Panc1 (cell line): ENCODE data around the gene NUS1. TPM values are rescaled to one million over a fixed set of nuclear protein-coding genes. Genes with fewer than 3 reads are reported as not detected.
"Not testable (repeated sequence)": the region's sequence is repeated elsewhere in the genome, so short reads cannot be mapped to it uniquely, and the experiment has no call there.

Source experiments
- ATAC-seq: fragments of 200-7000 bp; cut with Tn5 transposase; 2 replicates; pipeline ENCODE4 v1.9.1; 2020; ENCODE audit warnings: mild to moderate bottlenecking, moderate library complexity
- BruUV-seq: library from RNA; stranded (reverse); fragments of 400-500 nt; replicated peaks from 2 replicates; lab custom pipeline; 2021; lab: Mats Ljungman, UMichigan
- CTCF ChIA-PET: fragments of 300-600 bp; sonication (Branson Sonifier 250); formaldehyde crosslinking; loops from one replicate; lab custom pipeline; 2022; ENCODE audit warnings: antibody characterized with exemption; lab: Charles Lee
- POLR2A ChIA-PET: fragments of 300-600 bp; sonication (Branson Sonifier 250); formaldehyde crosslinking; loops from one replicate; lab custom pipeline; 2022; ENCODE audit warnings: antibody characterized with exemption; lab: Charles Lee
- DNase-seq: peaks from one replicate; pipeline ENCODE4 v3.0.0-alpha.2; 2010; ENCODE audit warnings: low read depth, low spot score
- H3K27ac ChIP-seq: 2 replicates; pipeline ENCODE4 v1.5.1; 2011; ENCODE audit warnings: mild to moderate bottlenecking, low read length, inconsistent platforms
- H3K27me3 ChIP-seq: fragments of 200-500 bp; sonication (Bioruptor generic); 2 replicates; pipeline ENCODE4 v1.6.0; 2014; ENCODE audit warnings: low read length, inconsistent platforms; ENCODE audit not compliant: control insufficient read depth, insufficient read depth
- H3K36me3 ChIP-seq: fragments of 200-500 bp; sonication (Bioruptor generic); 2 replicates; pipeline ENCODE4 v1.5.1; 2014; ENCODE audit warnings: inconsistent platforms, mild to moderate bottlenecking, low read length, moderate library complexity; ENCODE audit not compliant: control insufficient read depth, insufficient read depth
- H3K4me1 ChIP-seq: 2 replicates; pipeline ENCODE4 v1.5.1; 2011; ENCODE audit warnings: inconsistent platforms, mild to moderate bottlenecking, low read length, moderate library complexity; ENCODE audit not compliant: control insufficient read depth, insufficient read depth
- H3K4me3 ChIP-seq, 2 experiments: 2 replicates each; pipeline ENCODE4 v1.5.1; 2011 to 2012; ENCODE audit warnings: low read depth in 2 of 2, low read length in 2 of 2, mild to moderate bottlenecking in 2 of 2, inconsistent platforms in 1 of 2, moderate library complexity in 1 of 2
- H3K9me3 ChIP-seq: fragments of 200-500 bp; sonication (Bioruptor generic); 2 replicates; pipeline ENCODE4 v1.5.1; 2014; ENCODE audit warnings: low read depth, mild to moderate bottlenecking, inconsistent platforms, low read length, moderate library complexity; ENCODE audit not compliant: control insufficient read depth, insufficient read depth
- POLR2AphosphoS5 ChIP-seq: IDR thresholded peaks from 2 replicates; pipeline ENCODE4 v1.6.1; 2012; ENCODE audit warnings: mild to moderate bottlenecking, low read depth, low read length, moderate library complexity
- SIN3A ChIP-seq: IDR thresholded peaks from 2 replicates; pipeline ENCODE4 v1.6.1; 2012; ENCODE audit warnings: low read depth, mild to moderate bottlenecking, low read length, moderate library complexity, borderline replicate concordance; ENCODE audit not compliant: insufficient read depth
- TCF7L2 ChIP-seq: IDR thresholded peaks from 2 replicates; pipeline ENCODE4 v1.6.1; 2011; ENCODE audit warnings: mild to moderate bottlenecking, low read depth, low read length, inconsistent platforms
- in situ Hi-C: cut with HindIII; loops from 2 replicates; pipeline ENCODE4 v1.10.0; 2016; ENCODE audit warnings: low sequenced_read_pairs, low pct_unique_long_range_greater_than_20kb
- intact Hi-C: fragments of 100-400 bp; cut with micrococcal nuclease; formaldehyde crosslinking; loops from one replicate; pipeline ENCODE4 v1.10.0; 2022; ENCODE audit not compliant: unreplicated experiment
- total RNA-seq: library from RNA; stranded (reverse); gene quantifications from one replicate; pipeline ENCODE4 v1.2.1, GENCODE V29; 2021; ENCODE audit not compliant: unreplicated experiment
- TF ChIP-seq, protein P1 (sequence below): fragments of 450-650 bp; IDR thresholded peaks from 2 replicates; pipeline ENCODE4 v1.5.1; 2017; ENCODE audit warnings: mild to moderate bottlenecking
- TF ChIP-seq, protein P2 (sequence below), 2 experiments: IDR thresholded peaks; 2 replicates each; pipeline ENCODE4 v1.6.1; 2011 to 2012; ENCODE audit warnings: low read depth in 2 of 2, control low read depth in 1 of 2, low read length in 1 of 2, mild to moderate bottlenecking in 1 of 2, moderate library complexity in 1 of 2; ENCODE audit not compliant: insufficient read depth in 1 of 2

NUS1 gene
- total RNA-seq, 1 experiment from 2014 or later, result 57.3 TPM

DNA sequence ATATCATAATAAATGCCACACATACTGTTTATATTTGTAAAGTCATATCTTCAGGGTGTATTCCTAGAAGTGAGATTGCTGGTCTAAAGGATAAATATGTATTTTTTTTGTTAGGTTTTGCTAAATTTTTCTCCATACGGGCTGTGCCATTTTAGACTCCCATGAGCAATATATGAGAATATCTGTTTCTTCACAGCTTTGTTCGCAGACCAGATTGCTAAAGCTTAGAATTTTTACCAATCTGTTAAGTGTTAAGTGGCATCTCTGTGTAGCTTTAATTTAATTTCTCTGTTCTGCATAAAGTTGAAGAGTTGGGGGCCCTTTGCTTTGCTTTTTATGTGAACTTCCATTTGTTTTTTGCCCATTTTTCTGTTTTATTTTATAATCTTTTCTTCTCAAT lies 32.3 kb upstream of the NUS1 start:
- no peaks in the 10 kb centered on the region for H3K4me1 ChIP-seq
- ATAC-seq, result no peak
- H3K4me3 ChIP-seq, result no peak overlapping the region
- POLR2A ChIA-PET, result no interaction called here
- in situ Hi-C loops, result no loop called here
- intact Hi-C loops, result no loop called here
- CTCF ChIA-PET, result no interaction called here
- no TSS peak for BruUV-seq
- H3K36me3 ChIP-seq, result no peaks in the 10 kb centered on the region
- no peak overlapping the region for H3K27ac ChIP-seq
- no peaks in the 10 kb centered on the region for H3K27me3 ChIP-seq
- TF ChIP-seq, protein P1, sequence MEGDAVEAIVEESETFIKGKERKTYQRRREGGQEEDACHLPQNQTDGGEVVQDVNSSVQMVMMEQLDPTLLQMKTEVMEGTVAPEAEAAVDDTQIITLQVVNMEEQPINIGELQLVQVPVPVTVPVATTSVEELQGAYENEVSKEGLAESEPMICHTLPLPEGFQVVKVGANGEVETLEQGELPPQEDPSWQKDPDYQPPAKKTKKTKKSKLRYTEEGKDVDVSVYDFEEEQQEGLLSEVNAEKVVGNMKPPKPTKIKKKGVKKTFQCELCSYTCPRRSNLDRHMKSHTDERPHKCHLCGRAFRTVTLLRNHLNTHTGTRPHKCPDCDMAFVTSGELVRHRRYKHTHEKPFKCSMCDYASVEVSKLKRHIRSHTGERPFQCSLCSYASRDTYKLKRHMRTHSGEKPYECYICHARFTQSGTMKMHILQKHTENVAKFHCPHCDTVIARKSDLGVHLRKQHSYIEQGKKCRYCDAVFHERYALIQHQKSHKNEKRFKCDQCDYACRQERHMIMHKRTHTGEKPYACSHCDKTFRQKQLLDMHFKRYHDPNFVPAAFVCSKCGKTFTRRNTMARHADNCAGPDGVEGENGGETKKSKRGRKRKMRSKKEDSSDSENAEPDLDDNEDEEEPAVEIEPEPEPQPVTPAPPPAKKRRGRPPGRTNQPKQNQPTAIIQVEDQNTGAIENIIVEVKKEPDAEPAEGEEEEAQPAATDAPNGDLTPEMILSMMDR, result no peak
- TF ChIP-seq SIN3A (no peak), TCF7L2 (no peak), POLR2AphosphoS5 (no peak)
- TF ChIP-seq, protein P2, sequence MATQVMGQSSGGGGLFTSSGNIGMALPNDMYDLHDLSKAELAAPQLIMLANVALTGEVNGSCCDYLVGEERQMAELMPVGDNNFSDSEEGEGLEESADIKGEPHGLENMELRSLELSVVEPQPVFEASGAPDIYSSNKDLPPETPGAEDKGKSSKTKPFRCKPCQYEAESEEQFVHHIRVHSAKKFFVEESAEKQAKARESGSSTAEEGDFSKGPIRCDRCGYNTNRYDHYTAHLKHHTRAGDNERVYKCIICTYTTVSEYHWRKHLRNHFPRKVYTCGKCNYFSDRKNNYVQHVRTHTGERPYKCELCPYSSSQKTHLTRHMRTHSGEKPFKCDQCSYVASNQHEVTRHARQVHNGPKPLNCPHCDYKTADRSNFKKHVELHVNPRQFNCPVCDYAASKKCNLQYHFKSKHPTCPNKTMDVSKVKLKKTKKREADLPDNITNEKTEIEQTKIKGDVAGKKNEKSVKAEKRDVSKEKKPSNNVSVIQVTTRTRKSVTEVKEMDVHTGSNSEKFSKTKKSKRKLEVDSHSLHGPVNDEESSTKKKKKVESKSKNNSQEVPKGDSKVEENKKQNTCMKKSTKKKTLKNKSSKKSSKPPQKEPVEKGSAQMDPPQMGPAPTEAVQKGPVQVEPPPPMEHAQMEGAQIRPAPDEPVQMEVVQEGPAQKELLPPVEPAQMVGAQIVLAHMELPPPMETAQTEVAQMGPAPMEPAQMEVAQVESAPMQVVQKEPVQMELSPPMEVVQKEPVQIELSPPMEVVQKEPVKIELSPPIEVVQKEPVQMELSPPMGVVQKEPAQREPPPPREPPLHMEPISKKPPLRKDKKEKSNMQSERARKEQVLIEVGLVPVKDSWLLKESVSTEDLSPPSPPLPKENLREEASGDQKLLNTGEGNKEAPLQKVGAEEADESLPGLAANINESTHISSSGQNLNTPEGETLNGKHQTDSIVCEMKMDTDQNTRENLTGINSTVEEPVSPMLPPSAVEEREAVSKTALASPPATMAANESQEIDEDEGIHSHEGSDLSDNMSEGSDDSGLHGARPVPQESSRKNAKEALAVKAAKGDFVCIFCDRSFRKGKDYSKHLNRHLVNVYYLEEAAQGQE (IDR thresholded peaks at IDR 0.05; ENCODE audit: insufficient read depth in 1 of 2, low read depth in 2 of 2, low read length in 1 of 2), result no peak
- no peak for DNase-seq
- H3K9me3 ChIP-seq, result peaks cover 4% of the 10 kb centered on the region; the same call in 1 of the 2 replicates

DNA sequence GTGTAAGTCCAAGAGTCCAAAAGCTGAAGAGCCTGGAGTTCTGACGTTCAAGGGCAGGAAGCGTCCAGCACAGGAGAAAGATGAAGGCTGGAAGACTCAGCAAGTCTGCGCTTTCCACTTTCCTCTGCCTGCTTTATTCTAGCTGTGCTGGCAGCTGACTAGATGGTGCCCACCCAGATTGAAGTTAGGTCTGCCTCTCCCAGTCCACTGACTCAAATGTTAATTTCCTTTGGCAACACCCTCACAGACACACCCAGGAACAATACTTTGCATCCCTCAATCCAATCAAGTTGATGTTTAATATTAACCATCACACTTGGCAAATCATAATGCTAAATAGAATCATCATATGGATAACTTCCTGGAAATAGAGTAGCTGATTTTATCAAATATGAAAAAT lies 23.3 kb upstream of the NUS1 start:
- H3K27ac ChIP-seq, intact Hi-C loops, H3K9me3 ChIP-seq, BruUV-seq, H3K4me1 ChIP-seq, in situ Hi-C loops, H3K27me3 ChIP-seq, CTCF ChIA-PET, ATAC-seq, H3K36me3 ChIP-seq, POLR2A ChIA-PET, H3K4me3 ChIP-seq, DNase-seq: not testable (repeated sequence)

DNA sequence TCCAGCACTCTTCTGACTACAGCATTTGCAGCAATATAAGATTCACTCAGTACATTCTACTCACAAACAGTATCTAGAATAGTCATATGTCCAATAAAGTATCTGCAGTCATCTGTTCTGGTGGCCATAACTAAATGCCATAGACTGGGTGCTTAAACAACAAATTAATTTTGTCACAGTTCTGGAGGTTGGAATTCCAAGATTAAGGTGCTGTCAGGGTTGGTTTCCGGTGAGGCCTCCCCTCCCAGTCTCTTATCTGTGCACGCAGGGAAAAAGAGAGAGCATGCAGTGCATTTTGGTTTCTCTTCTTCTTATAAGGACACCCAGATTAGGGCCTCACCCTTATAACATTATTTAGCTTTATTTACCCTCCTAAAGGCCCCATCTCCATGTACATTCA lies 21.3 kb upstream of the NUS1 start:
- DNase-seq (no peak), ATAC-seq (no peak)
- no peak overlapping the region for H3K27ac ChIP-seq
- no peaks in the 10 kb centered on the region for H3K27me3 ChIP-seq
- no peak for TF ChIP-seq POLR2AphosphoS5
- TF ChIP-seq, protein P2 (IDR thresholded peaks at IDR 0.05; ENCODE audit: insufficient read depth in 1 of 2, low read depth in 2 of 2, low read length in 1 of 2), result no peak
- TF ChIP-seq, protein P1, result no peak
- TF ChIP-seq SIN3A, result no peak
- TF ChIP-seq TCF7L2, result no peak
- ChIA-PET CTCF (no interaction called here), POLR2A (no interaction called here)
- intact Hi-C loops, result no loop called here
- no peaks in the 10 kb centered on the region for H3K36me3 ChIP-seq
- H3K9me3 ChIP-seq, result no peaks in the 10 kb centered on the region
- in situ Hi-C loops, result no loop called here
- no TSS peak for BruUV-seq
- no peaks in the 10 kb centered on the region for H3K4me1 ChIP-seq
- no peak overlapping the region for H3K4me3 ChIP-seq
